Activated CD4-positive, alpha-beta T cell treated with anti-CD3 and anti-CD28 coated beads, Interleukin-2, Interleukin-6, amounts not matched to agents 100 ng/mL and 50 ng/mL, durations not matched to agents 16 hours and 8 hours (primary cell): ENCODE data around the gene ADAMTS8.

Experiments
- DNase-seq: peaks from one replicate; pipeline ENCODE4 v3.0.0-alpha.2; 2020

ADAMTS8 gene

GRCh38 chr11:130418210-130418609, 10.2 kb downstream of the ADAMTS8 start:
- DNase-seq: no peak

GRCh38 chr11:130416906-130417305, 11.5 kb downstream of the ADAMTS8 start:
- no peak for DNase-seq

GRCh38 chr11:130416530-130416882, 11.9 kb downstream of the ADAMTS8 start:
- no peak for DNase-seq

- no peak for DNase-seq
These were observed 12.5 kb downstream of the ADAMTS8 start for GRCh38 chr11:130415731-130416529.

GRCh38 chr11:130414107-130415080, 14.0 kb downstream of the ADAMTS8 start:
- no peak for DNase-seq

GRCh38 chr11:130413405-130414106, 14.9 kb downstream of the ADAMTS8 start:
- peak; percentile 10 for DNase-seq

- DNase-seq: no peak
These were observed 17.2 kb downstream of the ADAMTS8 start for GRCh38 chr11:130411223-130411622.

GRCh38 chr11:130409594-130410388, 18.6 kb downstream of the ADAMTS8 start:
- DNase-seq: no peak

GRCh38 chr11:130408901-130409300, 19.5 kb downstream of the ADAMTS8 start:
- no peak for DNase-seq

GRCh38 chr11:130408401-130408890, 20.0 kb downstream of the ADAMTS8 start:
- DNase-seq: no peak

GRCh38 chr11:130407978-130408377, 20.4 kb downstream of the ADAMTS8 start:
- DNase-seq: no peak

- DNase-seq: no peak
These were observed 23.0 kb downstream of the ADAMTS8 start for GRCh38 chr11:130405428-130405827.

- DNase-seq: no peak
These were observed 23.7 kb downstream of the ADAMTS8 start for GRCh38 chr11:130404727-130405126.

GRCh38 chr11:130403967-130404366, 24.4 kb downstream of the ADAMTS8 start:
- no peak for DNase-seq

GRCh38 chr11:130403271-130403804, 25.1 kb downstream of the ADAMTS8 start:
- DNase-seq: no peak

- no peak for DNase-seq
These were observed 25.8 kb downstream of the ADAMTS8 start for GRCh38 chr11:130402570-130402969.

GRCh38 chr11:130400781-130401483, 27.5 kb downstream of the ADAMTS8 start:
- DNase-seq: no peak

- no peak for DNase-seq
These were observed 29.2 kb downstream of the ADAMTS8 start for GRCh38 chr11:130399196-130399595.

- no peak for DNase-seq
These were observed 30.6 kb downstream of the ADAMTS8 start for GRCh38 chr11:130397780-130398179.

- DNase-seq: no peak
These were observed 31.4 kb downstream of the ADAMTS8 start for GRCh38 chr11:130396965-130397364.

- no peak for DNase-seq
These were observed 33.8 kb downstream of the ADAMTS8 start for GRCh38 chr11:130394615-130395014.
